ENCODE data around the gene FDXR. TPM values are rescaled to one million over a fixed set of nuclear protein-coding genes. Genes with fewer than 3 reads are reported as not detected.

FDXR gene
- polyA plus RNA-seq, 3 donors, result 2.5 to 7.3 (median 6.2) TPM

DNA sequence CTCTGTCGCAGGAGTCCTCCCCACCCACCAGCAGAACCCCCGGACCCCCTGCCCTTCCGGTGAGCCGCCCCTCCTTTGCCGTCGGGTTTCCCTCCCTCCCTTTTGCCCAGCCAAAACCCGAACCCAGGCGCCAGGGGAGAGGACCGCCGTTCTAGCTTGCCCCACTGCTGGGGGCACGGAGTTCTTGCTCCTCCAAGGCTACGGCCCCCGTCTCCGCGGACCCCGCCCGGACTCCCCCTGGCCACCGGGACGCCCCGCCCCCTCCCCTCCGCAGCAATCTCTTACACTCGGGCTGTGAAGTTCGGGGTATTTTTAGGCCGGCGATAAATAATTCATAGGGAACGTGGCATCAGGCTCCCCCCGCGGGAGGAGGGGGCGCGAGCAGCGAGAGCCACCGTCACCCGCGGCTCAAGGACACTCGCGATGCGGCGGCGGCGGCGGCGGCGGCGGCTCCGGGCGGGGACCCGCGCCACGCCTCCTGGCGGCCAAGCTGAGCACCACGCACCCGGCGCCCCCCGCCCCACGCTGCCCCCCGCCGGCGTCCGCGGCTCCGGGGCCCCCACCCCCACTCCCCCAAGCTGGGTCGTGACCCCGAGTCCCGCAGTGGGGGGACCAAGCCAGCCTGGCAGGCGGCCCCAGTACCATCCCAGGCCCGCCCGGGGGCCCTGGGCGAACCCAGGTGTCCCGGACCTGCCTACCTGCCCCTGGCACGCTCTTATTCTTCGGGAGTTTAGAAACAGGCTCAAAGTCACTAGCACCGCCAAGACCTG is 13.2 kb downstream of the FDXR start, which contains the start of gene GRIN2C:
TSS of gene GRIN2C (minus strand) at position 427 of the 770 bp plus-strand sequence. CDS start 4,793 bp downstream, outside the sequence.
- H3K9me3 Mint-ChIP-seq, result peaks cover 0 to 27% (median 8%) of the 10 kb centered on the region in 7 donors
- H3K36me3 Mint-ChIP-seq, result peaks cover 9 to 17% of the 10 kb centered on the region in 2 donors
- WGBS (ENCODE audit: insufficient coverage), result 2% methylated on average over 52 of the region's 72 CpGs
- no peak within 1 kb of the TSS for H3K9ac ChIP-seq (ENCODE audit: insufficient read depth, low read length, poor library complexity, severe bottlenecking)
- peak within 1 kb of the TSS; percentile 58 to 84 for H3K4me3 Mint-ChIP-seq
- intact Hi-C loops (cut with micrococcal nuclease), result loop anchor here (5.0 to 10.0 kb wide), 4 partner anchors 117 to 485 kb away; no protein-coding TSS in a partner anchor
- H3K4me1 ChIP-seq (ENCODE audit: control insufficient read depth in 1 of 2, insufficient read depth in 2 of 2, low read length in 2 of 2), result peaks cover 23 to 31% of the 10 kb centered on the region in 2 donors
- peaks cover 71 to 86% (median 84%) of the 10 kb centered on the region in 3 donors for H3K27me3 Mint-ChIP-seq (ENCODE audit: low read depth in 3 of 3)
- peaks cover 38 to 76% of the 10 kb centered on the region in 2 donors for H3K27me3 ChIP-seq (ENCODE audit: control insufficient read depth in 2 of 2, insufficient read depth in 2 of 2, low read length in 2 of 2)
- no peak within 1 kb of the TSS for H2AFZ ChIP-seq (ENCODE audit: insufficient read depth, low read depth, low read length, poor library complexity, severe bottlenecking)
- peak; percentile 78 for TF ChIP-seq CTCF (IDR thresholded peaks at IDR 0.05)
- H3K9me3 ChIP-seq (replicated peaks in 1 of 2; ENCODE audit: control insufficient read depth in 1 of 2, insufficient read depth in 1 of 2, low read length in 2 of 2), result peaks cover 0 to 10% of the 10 kb centered on the region in 2 donors
- H4K20me1 ChIP-seq (ENCODE audit: insufficient read depth, low read length), result no peaks in the 10 kb centered on the region
- H3K4me1 Mint-ChIP-seq, result peaks cover 25% of the 10 kb centered on the region
- H3K4me3 ChIP-seq (replicated peaks in 1 of 3; ENCODE audit: low read depth in 2 of 3, low read length in 3 of 3), result peak within 1 kb of the TSS in 1 of 3 experiments; percentile 40
- no peak within 1 kb of the TSS for H3K27ac ChIP-seq (ENCODE audit: low read depth in 1 of 2, low read length in 2 of 2)
- peak within 1 kb of the TSS in 2 of 7 donors; percentile 37 to 57 for H3K27ac Mint-ChIP-seq
- H3K36me3 ChIP-seq (replicated peaks in 1 of 2; ENCODE audit: control insufficient read depth in 1 of 2, insufficient read depth in 2 of 2, low read length in 2 of 2), result no peaks in the 10 kb centered on the region
- H3K79me2 ChIP-seq (ENCODE audit: insufficient read depth, low read length), result no peaks in the 10 kb centered on the region
- peak in 2 of 3 donors; percentile 30 to 40 for DNase-seq
- peak within 1 kb of the TSS; percentile 57 for H3K4me2 ChIP-seq (replicated peaks; ENCODE audit: extremely low read depth, low read length, poor library complexity, severe bottlenecking)

DNA sequence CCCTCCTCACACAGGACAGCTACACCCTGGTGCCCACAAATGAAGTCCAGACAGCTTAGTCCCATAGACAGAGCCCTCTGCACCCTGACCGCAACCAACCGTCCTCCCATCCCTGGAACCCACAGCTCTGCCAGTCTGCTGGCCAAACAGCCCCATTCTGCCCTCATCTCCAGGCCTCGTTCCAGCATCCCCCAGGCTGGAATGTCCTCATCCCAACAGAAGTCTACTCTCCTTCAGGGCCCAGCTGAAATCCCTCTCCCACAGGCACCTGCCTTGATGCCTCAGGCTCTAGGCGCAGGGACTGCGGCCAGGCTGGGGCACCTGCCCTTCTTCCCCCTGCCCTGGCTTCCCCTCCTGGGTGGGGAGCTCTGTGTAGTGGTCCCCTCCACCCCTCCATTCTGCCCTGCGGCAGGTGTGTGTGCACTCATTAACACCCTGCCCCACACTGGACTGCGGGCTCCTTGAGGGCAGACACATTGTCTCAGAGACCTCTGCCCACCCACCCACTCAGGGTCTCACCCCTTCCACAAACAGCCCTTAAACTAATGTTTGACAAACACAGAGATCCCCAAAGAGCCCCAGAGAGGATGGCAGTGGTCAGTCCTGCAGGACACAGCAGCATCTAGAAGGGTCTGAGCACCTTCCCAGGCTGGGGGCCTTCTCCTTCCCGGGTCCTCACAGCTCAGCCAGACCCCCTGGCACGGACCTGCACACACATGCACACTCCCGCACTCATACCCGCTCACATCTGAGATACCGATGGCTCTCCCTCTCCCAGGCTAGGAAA is 13.9 kb downstream of the FDXR start:
- 57% methylated on average over 11 of the region's 12 CpGs for WGBS (ENCODE audit: insufficient coverage)
- peaks cover 9 to 17% of the 10 kb centered on the region in 2 donors for H3K36me3 Mint-ChIP-seq
- H3K9me3 ChIP-seq (replicated peaks in 1 of 2; ENCODE audit: control insufficient read depth in 1 of 2, insufficient read depth in 1 of 2, low read length in 2 of 2), result peaks cover 0 to 10% of the 10 kb centered on the region in 2 donors
- H4K20me1 ChIP-seq (ENCODE audit: insufficient read depth, low read length), result no peaks in the 10 kb centered on the region
- H3K9me3 Mint-ChIP-seq, result peaks cover 0 to 27% (median 8%) of the 10 kb centered on the region in 7 donors
- no peak overlapping the region for H3K9ac ChIP-seq (ENCODE audit: insufficient read depth, low read length, poor library complexity, severe bottlenecking)
- H3K4me2 ChIP-seq (replicated peaks; ENCODE audit: extremely low read depth, low read length, poor library complexity, severe bottlenecking), result no peak overlapping the region
- no peak overlapping the region for H3K4me3 ChIP-seq (replicated peaks in 1 of 3; ENCODE audit: low read depth in 2 of 3, low read length in 3 of 3)
- no peaks in the 10 kb centered on the region for H3K79me2 ChIP-seq (ENCODE audit: insufficient read depth, low read length)
- H3K36me3 ChIP-seq (replicated peaks in 1 of 2; ENCODE audit: control insufficient read depth in 1 of 2, insufficient read depth in 2 of 2, low read length in 2 of 2), result no peaks in the 10 kb centered on the region
- H3K4me3 Mint-ChIP-seq, result peak overlapping the region; percentile 20 to 84
- intact Hi-C loops (cut with micrococcal nuclease), result no loop called here
- peaks cover 23 to 31% of the 10 kb centered on the region in 2 donors for H3K4me1 ChIP-seq (ENCODE audit: control insufficient read depth in 1 of 2, insufficient read depth in 2 of 2, low read length in 2 of 2)
- H2AFZ ChIP-seq (ENCODE audit: insufficient read depth, low read depth, low read length, poor library complexity, severe bottlenecking), result no peak overlapping the region
- TF ChIP-seq CTCF (IDR thresholded peaks at IDR 0.05), result no peak
- DNase-seq, result no peak
- peak overlapping the region in 1 of 7 donors; percentile 57 for H3K27ac Mint-ChIP-seq
- peaks cover 78 to 94% (median 92%) of the 10 kb centered on the region in 3 donors for H3K27me3 Mint-ChIP-seq (ENCODE audit: low read depth in 3 of 3)
- H3K27me3 ChIP-seq (ENCODE audit: control insufficient read depth in 2 of 2, insufficient read depth in 2 of 2, low read length in 2 of 2), result peaks cover 40 to 84% of the 10 kb centered on the region in 2 donors
- no peak overlapping the region for H3K27ac ChIP-seq (ENCODE audit: low read depth in 1 of 2, low read length in 2 of 2)
- peaks cover 25% of the 10 kb centered on the region for H3K4me1 Mint-ChIP-seq
